ENCODE results near the gene ASPSCR1. TPM values are rescaled to one million over a fixed set of nuclear protein-coding genes. Genes with fewer than 3 reads are reported as not detected.

The ASPSCR1 gene
- total RNA-seq, 4 donors from 2014 or later = 10.1 to 21.0 (median 17.1) TPM

DNA sequence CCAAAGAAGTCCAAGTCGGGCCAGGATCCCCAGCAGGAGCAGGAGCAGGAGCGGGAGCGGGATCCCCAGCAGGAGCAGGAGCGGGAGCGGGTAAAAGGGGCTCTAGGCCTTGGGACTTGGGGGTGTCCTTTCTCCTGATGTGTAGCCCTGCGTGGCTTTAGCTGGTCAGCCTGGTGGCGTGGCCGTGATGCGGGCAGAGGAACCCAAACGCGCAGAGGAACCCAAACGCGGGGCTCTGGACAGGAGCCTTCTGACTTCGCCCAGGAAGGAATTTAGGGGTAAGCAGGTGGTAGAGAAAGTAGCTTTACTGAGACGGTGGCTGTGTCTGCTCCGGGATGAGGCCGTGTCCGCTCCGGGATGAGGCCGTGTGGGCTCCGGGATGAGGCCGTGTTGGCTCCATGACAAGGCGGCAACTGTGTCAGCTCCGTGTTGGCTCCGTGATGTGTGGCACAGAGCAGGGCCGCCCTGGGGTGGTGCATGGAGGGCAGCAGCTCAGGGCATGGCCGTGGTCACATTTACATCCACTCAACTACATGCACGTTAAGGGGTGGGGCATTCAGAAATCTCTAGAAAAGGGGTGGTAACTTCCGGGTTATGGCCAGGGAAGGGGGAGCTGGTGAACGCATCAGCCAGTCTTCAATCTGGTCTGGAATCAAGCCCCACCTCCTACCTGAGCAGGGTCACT is 19.5 kb downstream of the ASPSCR1 start:
- Histone ChIP-seq H3K9me3 (no peaks in the 10 kb centered on the region), H3K4me1 (peaks cover 11 to 42% (median 12%) of the 10 kb centered on the region in 3 donors), H3K27me3 (no peaks in the 10 kb centered on the region), H3K27ac (no peak overlapping the region), H3K36me3 (peaks cover 0 to 41% (median 0%) of the 10 kb centered on the region in 3 donors), H3K4me3 (no peak overlapping the region)
- intact Hi-C loops (cut with DNase I) = no loop called here
- WGBS, 2 donors = 95 to 98% methylated on average over 5 to 15 of the region's 30 CpGs
- TF ChIP-seq POLR2A (IDR thresholded peaks at IDR 0.05) = no peak
- TF ChIP-seq, protein P1, sequence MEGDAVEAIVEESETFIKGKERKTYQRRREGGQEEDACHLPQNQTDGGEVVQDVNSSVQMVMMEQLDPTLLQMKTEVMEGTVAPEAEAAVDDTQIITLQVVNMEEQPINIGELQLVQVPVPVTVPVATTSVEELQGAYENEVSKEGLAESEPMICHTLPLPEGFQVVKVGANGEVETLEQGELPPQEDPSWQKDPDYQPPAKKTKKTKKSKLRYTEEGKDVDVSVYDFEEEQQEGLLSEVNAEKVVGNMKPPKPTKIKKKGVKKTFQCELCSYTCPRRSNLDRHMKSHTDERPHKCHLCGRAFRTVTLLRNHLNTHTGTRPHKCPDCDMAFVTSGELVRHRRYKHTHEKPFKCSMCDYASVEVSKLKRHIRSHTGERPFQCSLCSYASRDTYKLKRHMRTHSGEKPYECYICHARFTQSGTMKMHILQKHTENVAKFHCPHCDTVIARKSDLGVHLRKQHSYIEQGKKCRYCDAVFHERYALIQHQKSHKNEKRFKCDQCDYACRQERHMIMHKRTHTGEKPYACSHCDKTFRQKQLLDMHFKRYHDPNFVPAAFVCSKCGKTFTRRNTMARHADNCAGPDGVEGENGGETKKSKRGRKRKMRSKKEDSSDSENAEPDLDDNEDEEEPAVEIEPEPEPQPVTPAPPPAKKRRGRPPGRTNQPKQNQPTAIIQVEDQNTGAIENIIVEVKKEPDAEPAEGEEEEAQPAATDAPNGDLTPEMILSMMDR (IDR thresholded peaks at IDR 0.05) = no peak
- DNase-seq = no peak

DNA sequence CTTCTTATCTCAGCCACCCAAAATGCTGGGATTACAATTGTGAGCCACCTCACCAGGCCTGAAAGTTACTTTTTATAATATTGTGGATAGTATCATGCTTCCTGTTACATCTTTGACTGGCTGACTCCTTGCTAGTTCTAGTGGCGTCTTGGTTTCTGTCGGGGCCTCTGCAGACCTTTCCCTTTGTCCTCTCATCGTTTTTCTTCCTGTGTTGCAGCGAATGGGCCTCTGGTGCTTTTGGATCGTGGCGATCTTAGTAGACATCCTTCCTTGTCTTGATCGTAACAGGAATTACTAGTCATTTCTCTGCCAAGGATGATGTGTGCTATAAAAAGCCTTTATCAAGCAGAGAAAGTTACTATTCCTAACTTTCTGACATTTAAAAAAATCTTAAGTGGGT is 20.8 kb downstream of the ASPSCR1 start:
- Histone ChIP-seq H3K4me1 (peaks cover 1 to 33% (median 3%) of the 10 kb centered on the region in 3 donors), H3K27ac (no peak overlapping the region), H3K9me3 (no peaks in the 10 kb centered on the region), H3K4me3 (no peak overlapping the region), H3K36me3 (peaks cover 0 to 41% (median 0%) of the 10 kb centered on the region in 3 donors), H3K27me3 (no peaks in the 10 kb centered on the region)
- intact Hi-C loops (cut with DNase I) = no loop called here
- 82 to 85% methylated on average over 7 of the region's 7 CpGs for WGBS, 2 donors
- no peak for DNase-seq
- TF ChIP-seq, protein P1 (IDR thresholded peaks at IDR 0.05) = no peak
- no peak for TF ChIP-seq POLR2A (IDR thresholded peaks at IDR 0.05)

DNA sequence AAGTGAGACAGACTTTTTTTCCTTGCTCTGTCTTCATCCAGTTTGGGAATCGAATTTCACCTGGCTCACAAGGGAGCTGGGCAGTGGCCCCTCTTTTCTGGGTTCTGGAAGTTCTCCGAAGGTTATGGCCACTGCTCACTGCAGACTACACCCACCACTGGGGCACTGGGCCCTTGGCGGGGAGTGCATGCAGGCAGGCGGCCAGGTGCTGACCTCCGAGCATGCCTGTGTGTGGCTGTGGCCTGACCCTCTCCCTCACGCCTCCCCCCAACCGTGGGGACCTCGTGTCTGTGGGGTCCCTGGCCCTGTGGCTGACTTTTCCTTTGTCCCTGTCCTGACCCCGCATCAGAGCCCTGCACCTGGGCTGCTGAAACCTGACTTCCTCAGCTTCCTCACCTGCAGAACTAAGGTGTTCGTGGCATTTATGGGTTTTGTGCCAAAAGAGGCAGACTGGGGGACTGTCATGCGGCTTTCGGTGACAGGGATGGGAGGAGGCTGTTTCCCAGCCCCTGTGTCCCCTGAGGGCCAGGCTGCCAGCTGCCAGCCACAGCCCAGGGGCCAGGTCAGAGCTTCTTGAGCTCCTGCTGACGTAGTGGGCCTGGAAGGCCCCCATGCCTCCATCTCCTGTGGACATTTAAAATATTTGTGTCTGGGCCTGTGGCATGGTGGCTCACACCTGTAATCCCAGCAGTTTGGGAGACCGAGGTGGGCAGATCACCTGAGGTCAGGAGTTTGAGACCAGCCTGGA is 21.4 kb downstream of the ASPSCR1 start:
- intact Hi-C loops (cut with DNase I) = no loop called here
- H3K4me1 ChIP-seq = peaks cover 6 to 33% (median 9%) of the 10 kb centered on the region in 3 donors
- no peaks in the 10 kb centered on the region for H3K9me3 ChIP-seq
- H3K27me3 ChIP-seq = no peaks in the 10 kb centered on the region
- 60 to 78% methylated on average over 2 to 7 of the region's 14 CpGs for WGBS, 2 donors
- H3K27ac ChIP-seq = no peak overlapping the region
- peaks cover 0 to 37% (median 0%) of the 10 kb centered on the region in 3 donors for H3K36me3 ChIP-seq
- TF ChIP-seq POLR2A (IDR thresholded peaks at IDR 0.05) = no peak
- TF ChIP-seq, protein P1 (IDR thresholded peaks at IDR 0.05) = no peak
- no peak for DNase-seq
- no peak overlapping the region for H3K4me3 ChIP-seq

DNA sequence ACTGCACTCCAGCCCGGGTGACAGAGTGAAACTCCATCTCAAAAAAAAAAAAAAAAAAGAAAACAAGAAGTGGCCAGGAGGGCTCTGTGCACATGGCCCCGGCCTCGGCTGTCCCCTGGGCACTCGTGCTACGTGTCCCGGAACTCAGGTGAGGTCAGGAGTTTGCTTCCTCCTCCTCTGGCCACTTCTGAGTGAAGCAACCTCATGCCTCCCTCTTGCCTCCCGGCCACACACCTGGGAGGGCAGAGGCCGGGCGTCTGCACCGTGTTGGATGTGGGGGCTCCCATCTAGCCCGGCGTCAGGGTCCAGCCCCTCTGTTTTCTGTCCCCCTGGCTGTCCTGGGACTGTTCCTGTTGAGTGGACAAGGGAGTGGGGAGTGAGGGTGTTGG is 22.2 kb downstream of the ASPSCR1 start:
- H3K27ac ChIP-seq = no peak overlapping the region
- 90 to 91% methylated on average over 9 to 12 of the region's 12 CpGs for WGBS, 2 donors
- peaks cover 0 to 30% (median 0%) of the 10 kb centered on the region in 3 donors for H3K36me3 ChIP-seq
- TF ChIP-seq, protein P1 (IDR thresholded peaks at IDR 0.05) = no peak
- no peak for TF ChIP-seq POLR2A (IDR thresholded peaks at IDR 0.05)
- intact Hi-C loops (cut with DNase I) = no loop called here
- DNase-seq = no peak
- H3K9me3 ChIP-seq = no peaks in the 10 kb centered on the region
- H3K4me1 ChIP-seq = peaks cover 6 to 33% (median 12%) of the 10 kb centered on the region in 3 donors
- no peaks in the 10 kb centered on the region for H3K27me3 ChIP-seq
- H3K4me3 ChIP-seq = no peak overlapping the region

Measured in esophagus squamous epithelium (tissue), 5 donors.